A673 (cell line): ENCODE data around the gene OR6C74.

Experiments
- CTCF ChIP-seq: fragments of 300-800, 200-600 bp; sonication (generic); conservative IDR thresholded peaks from 2 replicates; pipeline ENCODE4 v1.5.1; 2017; ENCODE audit warnings: low read depth, mild to moderate bottlenecking, antibody characterized with exemption, low read length, moderate library complexity, mixed read lengths
- EZH2 ChIP-seq: fragments of 200-600 bp; sonication (generic); IDR thresholded peaks from 2 replicates; pipeline ENCODE4 v1.6.1; 2017; ENCODE audit warnings: borderline replicate concordance, low read depth, mild to moderate bottlenecking, mixed read lengths, antibody characterized with exemption, low read length; ENCODE audit not compliant: poor library complexity, severe bottlenecking

GRCh38 chr12:55244309-55244708, at the start of gene OR6C74:
- TF ChIP-seq EZH2: no peak
- no peak for TF ChIP-seq CTCF
